ENCODE measurements around the gene ZBTB5. TPM values are rescaled to one million over a fixed set of nuclear protein-coding genes. Genes with fewer than 3 reads are reported as not detected.
"Not testable (repeated sequence)": the region's sequence is repeated elsewhere in the genome, so short reads cannot be mapped to it uniquely, and the experiment has no call there.

ZBTB5 gene
- total RNA-seq (2021), result 17.2 and 18.0 TPM in 2 replicates
- percentile 89 among the genes with signal in this experiment for Bru-seq, nascent RNA
- BruChase-seq, experiment 1, labeled RNA remaining after a 2-hour chase, result percentile 89 among the genes with signal in this experiment
- percentile 71 among the genes with signal in this experiment for BruChase-seq, experiment 2, labeled RNA remaining after a 6-hour chase
- long read RNA-seq, partial matches to known transcripts, result 1 of 10 reads
- long read RNA-seq, other reads (novel, unspliced or antisense), result 9 of 10 reads

- peak; percentile 99 for DNase-seq (ENCODE audit: low spot score)
- BruUV-seq (replicated peaks), result no TSS peak
- TF ChIP-seq CTCF (conservative IDR thresholded peaks at IDR 0.05; ENCODE audit: low read depth, low read length) (no peak), EZH2 (IDR thresholded peaks at IDR 0.05; ENCODE audit: borderline replicate concordance, low read depth, low read length, poor library complexity, severe bottlenecking) (no peak)
Observed at GRCh38 chr9:37465249-37466036, at the start of gene ZBTB5. ZBTB5 (minus strand) TSS chr9:37465450; CDS start chr9:37442551, 22,899 bp downstream.

GRCh38 chr9:37514999-37515398 lies 49.7 kb upstream of the ZBTB5 start:
- H3K36me3 ChIP-seq (ENCODE audit: insufficient read depth, low read length, poor library complexity, severe bottlenecking), result no peaks in the 10 kb centered on the region
- BruUV-seq (replicated peaks), result no TSS peak
- no peaks in the 10 kb centered on the region for H3K27me3 ChIP-seq (replicated peaks; ENCODE audit: insufficient read depth, low read depth, low read length, poor library complexity)
- H3K4me1 ChIP-seq (ENCODE audit: insufficient read depth, low read length, poor library complexity, severe bottlenecking), result no peaks in the 10 kb centered on the region
- POLR2A ChIA-PET (ENCODE audit: low non-redundant PET), result no interaction called here
- H3K9me3 ChIP-seq (ENCODE audit: low read depth, low read length, poor library complexity, severe bottlenecking), result no peaks in the 10 kb centered on the region
- no peak overlapping the region for H3K27ac ChIP-seq (ENCODE audit: low read depth, low read length, poor library complexity, severe bottlenecking)
- TF ChIP-seq CTCF (conservative IDR thresholded peaks at IDR 0.05; ENCODE audit: low read depth, low read length) (no peak), EZH2 (IDR thresholded peaks at IDR 0.05; ENCODE audit: borderline replicate concordance, low read depth, low read length, poor library complexity, severe bottlenecking) (no peak)
- H3K4me3 ChIP-seq (ENCODE audit: low read depth, low read length, poor library complexity, severe bottlenecking), result no peak overlapping the region
- no peak for DNase-seq (ENCODE audit: low spot score)
- intact Hi-C loops (cut with micrococcal nuclease; ENCODE audit: unreplicated experiment), result no loop called here
- CTCF ChIA-PET, result no interaction called here

More at GRCh38 chr9:37465249-37466036, at the start of gene ZBTB5:
- no peaks in the 10 kb centered on the region for H3K9me3 ChIP-seq (ENCODE audit: low read depth, low read length, poor library complexity, severe bottlenecking)
- no peaks in the 10 kb centered on the region for H3K27me3 ChIP-seq (replicated peaks; ENCODE audit: insufficient read depth, low read depth, low read length, poor library complexity)
- peaks cover 24% of the 10 kb centered on the region for H3K4me1 ChIP-seq (ENCODE audit: insufficient read depth, low read length, poor library complexity, severe bottlenecking)
- POLR2A ChIA-PET (ENCODE audit: low non-redundant PET), result interaction anchor here (0.6 to 0.7 kb wide), 2 partner anchors 16 to 298 kb away, joined by 3 read pairs; no protein-coding TSS in a partner anchor
- peak within 1 kb of the TSS; percentile 93 for H3K27ac ChIP-seq (ENCODE audit: low read depth, low read length, poor library complexity, severe bottlenecking)
- intact Hi-C loops (cut with micrococcal nuclease; ENCODE audit: unreplicated experiment), result no loop called here
- H3K4me3 ChIP-seq (ENCODE audit: low read depth, low read length, poor library complexity, severe bottlenecking), result peak within 1 kb of the TSS; percentile 98
- CTCF ChIA-PET, result no interaction called here
- H3K36me3 ChIP-seq (ENCODE audit: insufficient read depth, low read length, poor library complexity, severe bottlenecking), result no peaks in the 10 kb centered on the region

- CTCF ChIA-PET; H3K4me1 ChIP-seq (ENCODE audit: insufficient read depth, low read length, poor library complexity, severe bottlenecking); H3K36me3 ChIP-seq (ENCODE audit: insufficient read depth, low read length, poor library complexity, severe bottlenecking); intact Hi-C loops (cut with micrococcal nuclease; ENCODE audit: unreplicated experiment); H3K4me3 ChIP-seq (ENCODE audit: low read depth, low read length, poor library complexity, severe bottlenecking); H3K27ac ChIP-seq (ENCODE audit: low read depth, low read length, poor library complexity, severe bottlenecking); H3K9me3 ChIP-seq (ENCODE audit: low read depth, low read length, poor library complexity, severe bottlenecking); POLR2A ChIA-PET (ENCODE audit: low non-redundant PET); H3K27me3 ChIP-seq (replicated peaks; ENCODE audit: insufficient read depth, low read depth, low read length, poor library complexity); BruUV-seq (replicated peaks); DNase-seq (ENCODE audit: low spot score): not testable (repeated sequence)
Observed at GRCh38 chr9:37514415-37514814, 49.2 kb upstream of the ZBTB5 start.

All from A673 (cell line).